HG02798 (cell line): ENCODE data around the gene PALM3.
A peak's percentile ranks its signal among the peaks of the same experiment; 100 is the strongest.
"Not testable (repeated sequence)": the region's sequence is repeated elsewhere in the genome, so short reads cannot be mapped to it uniquely, and the experiment has no call there.

Source experiments
- ATAC-seq: cut with Tn5 transposase; IDR thresholded peaks from one replicate; pipeline ENCODE4 v1.9.1; 2021; ENCODE audit warnings: mild to moderate bottlenecking; ENCODE audit not compliant: unreplicated experiment, poor library complexity

PALM3 gene

DNA sequence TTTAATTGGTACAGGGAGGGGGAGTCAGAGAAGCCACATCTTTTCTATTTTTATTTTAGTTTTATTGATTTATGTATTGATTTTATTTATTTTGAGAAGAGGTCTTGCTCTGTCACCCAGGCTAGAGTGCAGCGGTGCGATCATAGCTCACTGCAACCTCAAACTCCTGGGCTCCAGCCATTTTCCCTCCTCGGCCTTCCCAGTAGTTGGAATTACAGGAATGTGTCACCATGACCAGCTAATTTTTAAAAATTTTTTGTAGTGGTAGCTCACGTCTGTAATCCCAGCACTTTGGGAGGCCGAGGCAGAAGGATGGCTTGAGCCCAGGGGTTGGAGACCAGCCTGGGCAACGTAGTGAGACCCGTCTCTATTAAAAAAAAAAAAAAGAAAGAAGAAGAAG lies 26.2 kb downstream of the PALM3 start:
- ATAC-seq = no peak

DNA sequence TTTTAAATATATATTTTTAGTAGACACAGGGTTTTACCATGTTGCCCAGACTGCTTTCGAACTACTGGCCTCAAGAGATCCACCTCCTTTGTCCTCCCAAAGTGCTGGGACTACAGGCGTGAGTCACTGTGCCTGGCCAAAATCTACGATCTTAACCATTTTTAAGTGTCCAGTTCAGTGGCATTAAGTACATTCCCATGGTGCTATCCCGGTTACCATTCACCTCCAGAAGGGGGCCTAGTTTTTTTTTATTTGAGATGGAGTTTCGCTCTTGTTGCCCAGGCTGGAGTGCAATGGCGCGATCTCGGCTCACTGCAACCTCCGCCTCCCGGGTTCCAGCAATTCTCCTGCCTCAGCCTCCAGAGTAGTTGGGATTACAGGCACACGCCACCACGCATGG lies 26.7 kb downstream of the PALM3 start:
- ATAC-seq = not testable (repeated sequence)

DNA sequence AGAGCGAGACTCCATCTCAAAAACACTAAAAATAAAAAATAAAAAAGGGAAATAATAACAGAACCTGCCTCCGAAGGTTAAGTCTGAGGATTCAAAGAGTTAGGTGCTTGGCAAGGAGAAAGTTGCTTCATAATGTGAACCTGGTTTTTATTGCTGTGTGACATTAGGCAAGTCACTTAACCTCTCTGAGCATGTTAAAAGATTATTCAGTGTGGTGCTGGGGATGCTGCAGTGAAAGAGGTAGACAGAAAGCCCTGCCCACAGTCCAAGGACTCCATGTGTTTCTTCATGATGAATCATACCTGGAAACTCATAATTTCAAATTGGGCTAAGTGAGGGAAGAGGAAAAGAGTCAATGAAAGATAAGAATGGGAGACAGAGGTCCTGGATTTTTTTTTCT lies 27.9 kb downstream of the PALM3 start:
- ATAC-seq = no peak

DNA sequence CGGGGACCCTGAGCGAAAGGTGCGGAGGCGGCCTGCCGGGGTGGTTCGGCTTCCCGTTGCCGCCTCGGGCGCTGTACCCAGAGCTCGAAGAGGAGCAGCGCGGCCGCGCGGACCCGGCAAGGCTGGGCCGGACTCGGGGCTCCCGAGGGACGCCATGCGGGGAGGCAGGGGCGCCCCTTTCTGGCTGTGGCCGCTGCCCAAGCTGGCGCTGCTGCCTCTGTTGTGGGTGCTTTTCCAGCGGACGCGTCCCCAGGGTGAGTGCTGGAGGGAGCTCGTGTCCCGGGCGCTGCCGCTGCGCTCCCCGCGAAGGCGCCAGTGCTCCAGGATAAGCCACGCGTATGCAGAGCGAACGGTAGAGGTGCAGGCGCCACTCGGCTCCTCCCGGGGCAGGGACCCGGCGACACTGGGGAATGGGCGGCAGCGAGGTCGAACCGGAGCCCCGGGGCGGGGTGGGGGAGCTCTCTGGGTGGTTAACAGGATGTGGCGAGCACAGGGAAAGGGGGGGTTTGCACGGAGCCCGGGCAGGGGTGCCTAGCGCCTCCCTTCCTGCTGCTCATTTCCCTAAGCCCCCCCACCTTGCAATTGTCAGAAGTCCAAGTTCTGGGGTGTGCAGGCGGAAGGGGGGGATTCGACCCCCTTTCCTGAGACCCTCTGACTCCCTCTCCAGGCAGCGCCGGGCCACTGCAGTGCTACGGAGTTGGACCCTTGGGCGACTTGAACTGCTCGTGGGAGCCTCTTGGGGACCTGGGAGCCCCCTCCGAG lies 30.0 kb downstream of the PALM3 start, which contains the start of gene IL27RA:
TSS of gene IL27RA (plus strand) at position 44 of the 762 bp plus-strand sequence. CDS start at position 155, 111 bp downstream.
- ATAC-seq = peak; percentile 61

DNA sequence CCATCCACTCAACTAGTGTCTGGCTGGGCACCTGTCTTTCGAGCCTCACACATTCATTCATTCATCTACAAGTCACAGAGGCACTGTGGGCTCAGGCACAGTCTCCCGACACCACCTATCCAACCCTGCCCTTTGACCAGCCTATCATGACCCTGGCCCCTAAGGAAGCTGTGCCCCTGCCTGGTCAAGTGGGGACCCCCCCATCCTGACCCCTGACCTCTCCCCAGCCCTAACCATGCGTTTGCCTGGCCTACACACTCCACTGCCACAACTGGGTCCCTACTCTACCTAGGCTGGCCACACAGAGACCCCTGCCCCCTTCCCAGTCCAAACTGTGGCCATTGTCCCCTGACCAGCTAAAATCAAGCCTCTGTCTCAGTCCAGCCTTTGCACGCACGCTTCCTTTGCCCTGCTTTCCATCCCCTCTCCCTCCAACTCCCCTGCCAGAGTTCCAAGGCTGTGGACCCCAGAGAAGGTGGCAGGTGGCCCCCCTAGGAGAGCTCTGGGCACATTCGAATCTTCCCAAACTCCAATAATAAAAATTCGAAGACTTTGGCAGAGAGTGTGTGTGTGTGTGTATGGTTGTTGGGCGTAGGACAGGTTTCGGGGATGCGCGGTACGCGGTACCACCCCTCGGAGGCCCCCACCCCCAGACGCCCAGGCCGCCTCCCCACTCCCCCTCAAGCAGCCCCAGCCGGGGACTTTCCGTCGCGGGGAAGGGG lies 30.7 kb downstream of the PALM3 start:
- ATAC-seq = no peak

DNA sequence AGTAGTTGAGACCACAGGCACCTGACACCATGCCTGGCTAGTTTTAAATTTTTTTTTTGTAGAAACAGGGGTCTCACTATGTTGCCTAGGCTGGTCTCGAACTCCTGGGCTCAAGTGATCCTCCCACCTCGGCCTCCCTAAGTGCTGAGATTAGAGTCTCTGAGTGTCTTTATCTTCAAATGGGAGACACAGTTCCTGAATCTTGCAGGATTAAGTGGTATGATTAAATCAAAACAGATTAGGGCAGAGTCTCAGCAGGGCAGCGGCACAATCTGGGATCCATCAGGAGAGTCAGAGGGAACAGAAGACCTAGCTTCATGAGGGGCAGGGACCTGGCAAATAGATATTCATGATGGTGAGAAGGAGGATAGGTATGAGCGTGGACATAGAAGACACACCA lies 33.0 kb downstream of the PALM3 start:
- no peak for ATAC-seq

DNA sequence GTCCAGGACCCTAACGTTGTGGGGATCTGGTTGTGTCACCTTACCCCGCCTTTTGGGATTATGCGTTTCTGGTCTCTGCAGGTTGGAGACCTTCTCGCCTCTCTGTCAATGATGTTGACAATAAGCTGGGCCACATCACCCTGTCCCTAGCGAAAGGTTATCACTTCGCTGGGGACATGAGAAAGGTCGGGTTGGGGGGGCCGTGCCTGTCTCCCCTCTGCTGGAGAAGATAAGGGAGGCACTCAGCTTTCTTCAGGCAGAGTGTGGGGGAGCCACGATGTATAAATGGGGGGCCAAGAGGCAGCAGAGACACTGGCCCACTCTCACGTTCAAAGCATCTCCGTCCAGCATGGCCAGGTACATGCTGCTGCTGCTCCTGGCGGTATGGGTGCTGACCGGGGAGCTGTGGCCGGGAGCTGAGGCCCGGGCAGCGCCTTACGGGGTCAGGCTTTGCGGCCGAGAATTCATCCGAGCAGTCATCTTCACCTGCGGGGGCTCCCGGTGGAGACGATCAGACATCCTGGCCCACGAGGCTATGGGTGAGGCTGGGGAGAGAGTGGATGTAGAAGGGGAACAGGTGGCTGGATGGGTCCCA lies 33.9 kb downstream of the PALM3 start, which contains the start of gene RLN3:
TSS of gene RLN3 (plus strand) at position 293 of the 595 bp plus-strand sequence. CDS start at position 350, 57 bp downstream.
- ATAC-seq = no peak

DNA sequence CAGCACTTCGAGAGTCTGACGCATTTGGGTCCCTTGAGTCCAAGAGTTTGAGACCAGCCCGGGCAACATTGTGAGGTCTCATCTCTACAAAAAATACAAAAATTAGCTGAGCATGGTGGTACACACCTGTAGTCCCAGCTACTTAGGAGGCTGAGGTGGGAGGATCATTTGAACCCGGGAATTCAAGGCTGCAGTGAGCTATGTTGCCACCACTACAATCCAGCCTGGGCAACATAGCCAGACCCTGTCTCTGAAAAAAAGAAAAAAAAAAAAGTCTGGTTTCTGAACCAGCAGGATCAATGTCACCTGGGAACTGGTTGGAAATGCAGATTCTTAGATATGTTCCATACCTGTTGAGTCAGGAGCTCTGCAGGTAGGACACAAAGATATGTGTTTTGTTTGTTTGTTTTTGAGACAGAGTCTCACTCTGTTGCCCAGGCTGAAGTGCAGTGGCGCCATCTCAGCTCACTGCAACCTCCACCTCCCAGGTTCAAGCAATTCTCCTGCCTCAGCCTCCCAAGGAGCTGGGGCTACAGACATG lies 35.2 kb downstream of the PALM3 start:
- ATAC-seq = not testable (repeated sequence)

DNA sequence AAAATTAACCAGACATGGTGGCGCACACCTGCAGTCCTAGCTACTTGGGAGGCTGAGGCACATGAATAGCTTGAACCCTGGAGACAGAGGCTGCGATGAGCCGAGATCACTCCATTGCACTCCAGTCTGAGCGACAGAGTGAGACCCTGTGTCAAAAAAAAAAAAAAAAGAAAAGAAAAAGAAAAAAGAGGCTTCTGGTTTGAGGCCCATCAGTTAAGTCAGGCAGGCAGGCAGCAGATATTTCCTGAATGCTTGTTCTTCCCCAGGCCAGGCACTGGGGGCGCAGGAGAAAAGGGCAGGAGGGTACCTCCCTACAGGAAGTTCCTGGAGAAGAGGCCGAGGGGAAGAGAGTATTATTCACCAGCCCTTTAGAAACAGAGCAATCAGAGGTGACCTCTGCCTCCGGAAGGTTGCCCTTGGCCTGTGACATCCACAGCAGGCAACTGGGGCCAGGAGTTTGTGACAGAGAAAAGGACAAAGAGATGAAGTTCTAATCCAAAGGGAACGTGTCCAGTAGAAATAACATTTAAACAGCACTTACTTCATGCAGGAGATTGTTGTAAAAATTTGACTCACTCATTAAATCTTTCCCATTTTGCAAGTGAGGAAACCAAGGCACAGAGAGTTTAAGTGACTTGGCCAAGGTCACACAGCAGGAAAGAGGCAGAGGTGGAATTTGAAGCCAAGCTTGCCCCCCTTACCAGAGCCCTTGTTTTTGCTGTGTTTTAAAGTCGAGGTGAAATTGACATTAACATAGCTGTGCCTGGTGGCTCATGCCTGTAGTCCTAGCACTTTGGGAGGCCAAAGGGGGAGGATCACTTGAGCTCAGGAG lies 38.3 kb downstream of the PALM3 start:
- no peak for ATAC-seq

DNA sequence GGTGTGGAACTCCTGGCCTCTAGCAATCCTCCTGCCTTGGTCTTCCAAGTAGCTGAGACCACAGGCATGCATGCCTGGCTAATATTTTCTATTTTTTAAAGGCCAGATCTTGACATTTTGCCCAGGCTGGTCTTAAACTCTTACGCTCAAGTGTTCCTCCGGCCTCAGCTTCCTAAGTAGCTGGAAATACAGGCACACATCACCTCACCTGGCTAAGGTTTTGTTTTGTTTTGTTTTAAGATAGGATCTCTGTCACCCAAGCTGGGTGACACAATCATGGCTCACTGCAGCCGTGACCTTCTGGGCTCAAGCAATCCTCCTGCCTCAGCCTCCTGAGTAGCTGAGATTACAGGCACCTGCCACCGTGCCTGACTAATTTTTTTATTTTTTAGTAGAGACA lies 39.4 kb downstream of the PALM3 start:
- no peak for ATAC-seq

DNA sequence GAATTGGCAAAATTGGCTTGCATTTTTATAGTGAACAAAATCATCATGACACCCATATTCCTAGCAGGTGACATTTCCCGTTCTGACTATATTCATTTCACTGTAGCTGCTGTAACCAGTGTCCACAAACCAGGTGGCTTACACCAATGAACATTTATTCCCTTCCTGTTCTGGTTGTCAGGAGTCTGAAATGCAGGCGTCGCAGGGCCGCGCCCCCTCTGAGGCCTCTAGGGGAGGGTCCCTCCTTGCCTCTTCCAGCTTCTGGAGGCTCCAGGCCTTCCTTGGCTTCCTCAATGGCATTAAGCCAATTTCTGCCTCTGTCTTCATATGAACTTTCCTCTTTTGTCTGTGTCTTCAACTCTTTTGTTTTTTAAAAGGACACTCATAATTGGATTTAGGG lies 40.4 kb downstream of the PALM3 start:
- no peak for ATAC-seq

DNA sequence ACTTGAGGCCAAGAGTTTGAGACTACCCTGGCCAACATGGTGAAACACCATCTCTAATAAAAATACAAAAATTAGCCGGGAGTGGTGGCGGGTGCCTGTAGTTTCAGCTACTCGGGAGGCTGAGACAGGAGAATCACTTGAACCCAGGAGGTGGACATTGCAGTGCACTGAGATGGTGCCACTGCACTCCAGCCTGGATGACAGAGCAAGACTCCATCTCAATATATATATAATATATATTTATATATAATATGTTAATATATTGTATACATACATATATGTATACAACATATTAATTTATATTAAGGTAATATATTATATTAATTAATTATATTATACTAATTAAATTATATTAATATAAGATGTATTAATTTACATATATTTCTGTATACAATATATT lies 42.1 kb downstream of the PALM3 start:
- not testable (repeated sequence) for ATAC-seq

DNA sequence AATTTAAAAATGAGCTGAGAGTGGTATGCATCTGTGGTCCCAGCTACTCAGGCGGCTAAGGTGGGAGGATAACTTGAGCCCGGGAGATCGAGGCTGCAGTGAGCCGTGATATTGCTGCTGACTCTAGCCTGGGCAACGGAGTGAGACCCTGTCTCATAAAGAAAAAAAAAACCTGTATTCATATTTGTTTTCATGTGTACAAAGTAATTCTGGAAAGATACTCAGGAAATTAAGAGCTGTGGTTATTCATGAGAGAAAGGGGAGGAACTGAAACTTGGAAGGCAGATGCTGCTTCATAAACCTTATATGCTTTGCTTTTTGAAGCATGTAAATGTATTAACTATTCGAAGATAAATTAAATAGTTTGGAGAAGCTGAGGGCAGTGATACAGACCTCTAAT lies 42.8 kb downstream of the PALM3 start:
- no peak for ATAC-seq

DNA sequence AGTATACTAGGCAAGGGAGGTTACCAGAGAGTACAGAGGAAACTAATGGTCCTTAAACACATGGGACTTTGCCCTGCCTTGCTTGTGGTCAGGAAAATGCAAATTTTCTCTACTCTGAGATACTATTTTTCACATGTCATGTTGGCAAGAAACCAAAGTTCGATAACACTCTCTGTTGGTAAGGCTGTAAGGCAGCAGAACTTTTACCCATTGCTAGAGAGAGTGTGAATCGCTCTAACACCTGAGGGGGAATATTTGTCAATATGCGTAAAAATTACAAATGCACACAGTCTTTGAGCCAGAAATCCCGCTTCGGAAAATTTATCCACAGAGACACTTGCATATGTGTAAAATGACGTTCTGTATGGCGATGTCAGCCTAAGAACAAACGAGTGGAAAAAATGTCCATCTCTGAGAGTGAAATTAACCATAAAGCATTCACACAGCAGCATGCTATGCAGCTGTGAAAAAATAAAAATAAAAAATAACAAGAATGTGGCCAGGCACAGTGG lies 46.3 kb downstream of the PALM3 start:
- ATAC-seq = peak; percentile 90

DNA sequence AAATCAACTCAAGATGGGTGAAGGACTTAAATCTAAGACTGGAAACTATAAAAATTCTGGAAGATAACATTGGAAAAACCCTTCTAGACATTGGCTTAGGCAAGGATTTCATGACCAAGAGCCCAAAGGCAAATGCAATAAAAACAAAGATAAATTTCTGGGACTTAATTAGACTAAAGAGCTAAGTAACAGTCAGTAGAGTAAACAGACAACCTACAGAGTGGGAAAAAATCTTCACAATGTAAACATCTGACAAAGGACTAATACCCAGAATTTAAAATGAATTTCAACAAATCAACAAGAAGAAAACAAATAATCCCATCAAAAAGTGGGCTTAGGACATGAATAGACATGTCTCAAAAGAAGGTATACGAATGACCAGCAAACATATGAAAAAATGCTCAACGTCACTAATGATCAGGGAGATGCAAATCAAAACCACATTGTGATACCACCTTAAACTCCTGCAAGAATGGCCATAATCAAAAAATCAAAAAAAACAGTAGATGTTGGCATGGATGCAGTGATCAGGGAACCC lies 49.4 kb downstream of the PALM3 start:
- ATAC-seq = no peak

DNA sequence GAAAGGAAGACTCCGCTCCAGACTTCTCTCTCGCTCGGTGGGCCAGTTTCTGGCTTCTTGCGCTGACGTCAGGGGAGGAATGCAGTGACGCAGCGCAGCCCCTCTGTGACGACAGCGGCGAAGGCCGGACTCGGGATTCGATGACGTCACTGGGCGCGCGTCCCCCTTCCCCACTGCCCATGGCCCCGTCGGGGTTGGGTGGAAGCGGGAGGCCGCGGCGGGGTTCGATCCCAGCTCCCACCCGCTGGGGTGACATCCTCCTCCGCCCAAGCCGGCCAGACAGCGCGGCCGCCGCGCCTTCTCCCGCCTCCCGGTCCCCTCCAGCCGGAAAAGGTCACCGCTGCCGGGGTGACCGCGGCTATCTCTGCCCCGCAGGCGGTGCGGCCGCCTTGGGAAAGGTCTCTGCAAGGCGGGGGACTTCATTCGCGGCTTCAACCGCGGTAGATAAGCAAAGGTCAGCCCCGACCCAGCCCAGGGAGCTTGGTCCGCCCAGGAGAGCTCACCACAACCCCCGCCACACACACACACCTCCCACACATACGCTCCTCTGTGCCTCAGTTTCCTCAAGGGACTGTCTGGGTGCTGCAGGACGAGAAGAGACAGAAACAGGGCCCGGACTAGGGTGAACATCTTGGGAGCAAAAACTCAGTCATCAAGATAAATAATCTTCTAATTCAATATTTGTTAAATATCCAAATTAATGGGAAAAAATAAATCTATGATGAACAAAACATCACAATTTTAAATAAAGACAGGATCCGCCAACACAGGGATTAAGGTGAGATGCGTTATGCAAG lies 54.9 kb downstream of the PALM3 start:
- ATAC-seq = peak; percentile 48

DNA sequence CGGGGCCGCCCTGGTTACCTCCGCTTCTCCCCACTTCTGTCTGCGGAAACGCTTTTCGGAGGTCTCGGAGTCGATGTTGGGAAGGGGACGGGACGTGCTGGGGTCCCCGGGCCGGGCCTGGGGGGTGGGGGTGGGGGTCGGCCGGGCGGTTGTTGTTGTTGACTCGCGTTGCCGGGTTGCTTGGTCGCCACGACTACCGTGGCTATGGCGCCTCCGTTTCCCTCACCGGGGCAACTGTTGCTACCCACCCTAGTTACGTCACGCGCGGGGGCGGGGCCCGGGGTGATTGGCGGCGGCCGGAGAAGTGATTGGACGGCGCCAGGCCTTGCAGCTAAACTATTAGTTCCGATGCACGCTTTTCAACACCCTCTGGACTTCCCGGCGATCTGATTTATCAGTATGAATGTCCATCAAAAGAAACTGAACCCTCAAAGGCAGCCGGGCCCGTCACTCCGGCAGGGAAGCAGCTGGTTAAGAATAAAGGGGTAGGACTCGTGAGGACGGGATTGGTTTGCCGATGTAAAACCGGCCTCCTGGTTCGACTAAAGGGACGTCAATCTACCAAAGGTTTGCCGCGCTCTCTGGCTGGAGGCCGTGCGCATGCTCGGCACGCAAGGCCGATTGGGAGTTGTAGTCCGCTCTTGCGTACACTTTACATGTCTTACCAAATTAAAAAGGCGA lies 55.7 kb downstream of the PALM3 start, which contains the start of gene RFX1:
TSS of gene RFX1 (minus strand) at position 236 of the 681 bp plus-strand sequence. CDS start 12,477 bp downstream, outside the sequence.
- peak; percentile 78 for ATAC-seq
